ENCODE measurements around the gene TXNIP.

TXNIP gene

DNA sequence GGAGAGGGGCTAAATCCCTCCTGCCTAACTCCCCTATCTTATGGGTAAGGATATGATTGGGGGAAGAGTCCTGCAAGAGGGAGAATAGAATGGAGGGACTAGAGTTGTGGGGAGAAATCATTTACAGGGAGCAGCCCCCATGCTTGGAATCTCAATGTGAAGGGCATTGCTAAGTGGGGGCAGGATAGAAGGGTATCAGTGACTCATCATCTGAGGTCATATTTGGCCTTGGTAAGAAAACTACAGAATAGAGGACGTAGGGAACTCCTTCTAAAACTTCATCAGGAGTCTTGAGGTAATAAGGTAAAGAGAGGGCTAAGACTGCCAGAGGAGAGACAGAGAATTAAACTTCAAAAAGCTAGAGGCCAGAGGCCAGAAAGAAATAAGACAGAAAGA, 24.7 kb upstream of the TXNIP start:
- Histone ChIP-seq H2BK12ac (ENCODE audit: low read length in 2 of 2) (no peak overlapping the region), H3K4me1 (ENCODE audit: control insufficient read depth, insufficient read depth, low read depth, low read length) (peaks cover 6% of the 10 kb centered on the region), H3K27ac (ENCODE audit: low read length, poor library complexity, severe bottlenecking) (no peak overlapping the region), H3K9ac (ENCODE audit: low read length) (no peak overlapping the region), H3K4ac (ENCODE audit: low read depth in 1 of 2, low read length in 2 of 2) (no peak overlapping the region), H2AK5ac (ENCODE audit: low read length, severe bottlenecking) (no peak overlapping the region), H3K4me3 (ENCODE audit: insufficient read depth in 1 of 2, low read depth in 1 of 2, low read length in 2 of 2) (no peak overlapping the region), H3K23ac (ENCODE audit: low read length in 2 of 2) (no peak overlapping the region), H4K8ac (ENCODE audit: low read length) (no peak overlapping the region), H3K14ac (ENCODE audit: low read length in 2 of 2) (no peak overlapping the region), H2BK15ac (ENCODE audit: low read depth, poor library complexity, severe bottlenecking) (no peak overlapping the region), H2BK120ac (ENCODE audit: low read depth, low read length) (no peak overlapping the region), H3K36me3 (ENCODE audit: control insufficient read depth in 1 of 2, insufficient read depth in 2 of 2, low read depth in 1 of 2, low read length in 2 of 2) (no peaks in the 10 kb centered on the region), H3K4me2 (ENCODE audit: low read length, poor library complexity, severe bottlenecking) (no peak overlapping the region), H4K91ac (ENCODE audit: low read length) (no peak overlapping the region), H3K79me1 (replicated peaks; ENCODE audit: low read length, poor library complexity, severe bottlenecking) (no peaks in the 10 kb centered on the region), H3K18ac (ENCODE audit: low read depth in 1 of 2, low read length in 2 of 2) (no peak overlapping the region), H2BK5ac (ENCODE audit: low read depth, low read length, poor library complexity, severe bottlenecking) (no peak overlapping the region), H3K27me3 (ENCODE audit: control insufficient read depth in 1 of 2, insufficient read depth in 1 of 2, low read length in 2 of 2) (peaks cover 13 to 55% of the 10 kb centered on the region in 2 experiments), H3K9me3 (ENCODE audit: control insufficient read depth, low read length) (no peaks in the 10 kb centered on the region), H2AFZ (ENCODE audit: low read depth, low read length) (no peak overlapping the region)
- DNase-seq: no peak
- WGBS: 52% methylated on average over 1 of the region's 1 CpG

DNA sequence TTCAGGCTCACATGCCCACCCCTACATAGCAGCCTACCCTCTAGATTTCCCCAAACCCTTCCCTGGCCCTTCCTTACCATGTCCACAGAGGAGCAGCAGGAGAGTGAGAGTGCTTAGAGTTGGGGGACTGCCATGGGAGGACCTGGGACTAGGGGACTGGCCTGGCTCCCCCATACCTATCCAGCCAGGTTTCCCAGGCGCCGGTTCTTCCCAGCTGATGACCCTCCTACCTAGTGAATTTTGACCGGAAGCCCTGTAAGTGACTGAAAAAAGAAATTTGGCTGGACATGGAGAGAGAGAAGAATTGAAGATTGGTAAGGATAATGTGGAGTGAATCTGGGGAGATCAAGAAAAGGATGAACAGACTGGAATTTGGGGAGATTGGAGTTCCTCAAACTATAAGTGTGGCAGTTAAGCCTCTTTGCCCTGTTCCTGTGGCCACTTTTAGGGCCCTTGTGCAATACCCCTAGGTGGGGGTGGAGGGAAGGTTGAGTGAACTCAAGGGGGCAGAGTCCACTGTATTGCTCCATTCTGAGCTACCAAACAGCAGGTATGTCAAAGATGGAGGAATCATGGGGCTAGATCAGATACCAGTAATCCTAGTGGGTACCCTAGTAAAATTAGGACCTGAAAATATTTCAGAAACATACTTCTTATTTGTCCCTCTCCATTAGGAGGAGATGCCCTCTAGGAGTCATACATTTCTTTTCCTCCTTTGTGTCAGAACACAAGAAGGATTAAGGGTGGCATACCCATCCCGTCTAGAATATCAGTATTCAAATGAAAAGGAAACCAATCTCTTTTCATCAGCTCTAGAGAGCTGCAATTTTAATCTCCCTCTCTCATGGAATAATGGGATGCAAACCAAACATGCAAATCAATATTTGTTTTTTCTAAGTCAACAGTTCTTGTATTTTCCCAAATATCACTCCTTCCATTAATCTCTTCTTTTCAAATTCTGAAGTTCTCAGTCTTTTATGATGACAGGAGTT, 24.0 kb upstream of the TXNIP start:
- no peak overlapping the region for H3K23ac ChIP-seq (ENCODE audit: low read length in 2 of 2)
- H3K36me3 ChIP-seq (ENCODE audit: control insufficient read depth in 1 of 2, insufficient read depth in 2 of 2, low read depth in 1 of 2, low read length in 2 of 2): no peaks in the 10 kb centered on the region
- H3K79me1 ChIP-seq (replicated peaks; ENCODE audit: low read length, poor library complexity, severe bottlenecking): no peaks in the 10 kb centered on the region
- no peak for DNase-seq
- WGBS: 70% methylated on average over 4 of the region's 4 CpGs
- H3K4me3 ChIP-seq (ENCODE audit: insufficient read depth in 1 of 2, low read depth in 1 of 2, low read length in 2 of 2): no peak overlapping the region
- no peak overlapping the region for H3K27ac ChIP-seq (ENCODE audit: low read length, poor library complexity, severe bottlenecking)
- H3K9ac ChIP-seq (ENCODE audit: low read length): no peak overlapping the region
- H2BK15ac ChIP-seq (ENCODE audit: low read depth, poor library complexity, severe bottlenecking): no peak overlapping the region
- no peak overlapping the region for H2BK5ac ChIP-seq (ENCODE audit: low read depth, low read length, poor library complexity, severe bottlenecking)
- no peak overlapping the region for H3K18ac ChIP-seq (ENCODE audit: low read depth in 1 of 2, low read length in 2 of 2)
- no peak overlapping the region for H2BK12ac ChIP-seq (ENCODE audit: low read length in 2 of 2)
- H3K9me3 ChIP-seq (ENCODE audit: control insufficient read depth, low read length): no peaks in the 10 kb centered on the region
- no peak overlapping the region for H2BK120ac ChIP-seq (ENCODE audit: low read depth, low read length)
- no peak overlapping the region for H4K8ac ChIP-seq (ENCODE audit: low read length)
- no peak overlapping the region for H2AFZ ChIP-seq (ENCODE audit: low read depth, low read length)
- no peak overlapping the region for H2AK5ac ChIP-seq (ENCODE audit: low read length, severe bottlenecking)
- no peak overlapping the region for H3K4me2 ChIP-seq (ENCODE audit: low read length, poor library complexity, severe bottlenecking)
- peak overlapping the region in 1 of 2 experiments; percentile 64 for H3K14ac ChIP-seq (ENCODE audit: low read length in 2 of 2)
- H3K4ac ChIP-seq (ENCODE audit: low read depth in 1 of 2, low read length in 2 of 2): no peak overlapping the region
- no peak overlapping the region for H4K91ac ChIP-seq (ENCODE audit: low read length)
- H3K4me1 ChIP-seq (ENCODE audit: control insufficient read depth, insufficient read depth, low read depth, low read length): peaks cover 6% of the 10 kb centered on the region
- H3K27me3 ChIP-seq (ENCODE audit: control insufficient read depth in 1 of 2, insufficient read depth in 1 of 2, low read length in 2 of 2): peaks cover 13 to 55% of the 10 kb centered on the region in 2 experiments

DNA sequence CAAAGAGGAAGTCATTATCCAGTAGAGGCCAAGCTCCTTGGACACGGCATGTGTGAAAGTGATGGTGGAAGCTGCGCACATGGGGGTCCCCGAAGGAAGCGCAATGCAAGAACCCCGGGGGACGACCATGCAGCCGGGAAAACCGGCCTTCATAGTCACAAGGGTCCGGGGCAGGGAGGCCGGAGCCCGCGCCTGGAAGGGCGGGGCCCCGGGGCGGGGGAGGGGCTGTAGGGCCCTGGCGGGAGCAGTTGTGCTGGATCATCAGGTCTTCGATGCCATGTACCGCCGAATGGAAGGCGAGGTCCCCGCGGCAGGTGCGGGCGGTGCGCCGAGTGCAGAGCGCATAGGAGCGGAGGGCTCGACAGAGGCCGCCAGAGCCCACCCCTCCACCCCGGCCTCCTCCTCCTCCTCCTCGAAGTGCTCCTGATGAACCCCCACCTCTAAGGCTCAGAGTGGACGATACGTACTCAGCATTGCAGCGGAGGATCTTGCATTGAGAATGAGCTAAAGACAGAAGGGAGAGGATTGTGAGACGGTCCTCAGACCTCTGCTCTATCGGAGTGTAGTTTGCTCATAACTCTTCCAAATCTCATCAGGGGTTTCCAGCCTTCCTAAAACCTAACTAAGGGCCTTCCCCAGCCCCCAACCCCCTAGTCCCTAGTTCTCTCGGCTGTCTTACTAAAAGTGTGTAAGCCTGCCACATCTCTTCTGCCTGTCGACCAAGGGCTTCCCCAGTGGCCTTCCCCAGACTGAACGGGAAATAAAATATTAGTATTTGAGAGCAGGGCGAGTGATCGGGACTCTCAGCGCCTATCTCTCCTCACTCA, 23.1 kb upstream of the TXNIP start:
- 20% methylated on average over 33 of the region's 43 CpGs for WGBS
- peaks cover 6% of the 10 kb centered on the region for H3K4me1 ChIP-seq (ENCODE audit: control insufficient read depth, insufficient read depth, low read depth, low read length)

DNA sequence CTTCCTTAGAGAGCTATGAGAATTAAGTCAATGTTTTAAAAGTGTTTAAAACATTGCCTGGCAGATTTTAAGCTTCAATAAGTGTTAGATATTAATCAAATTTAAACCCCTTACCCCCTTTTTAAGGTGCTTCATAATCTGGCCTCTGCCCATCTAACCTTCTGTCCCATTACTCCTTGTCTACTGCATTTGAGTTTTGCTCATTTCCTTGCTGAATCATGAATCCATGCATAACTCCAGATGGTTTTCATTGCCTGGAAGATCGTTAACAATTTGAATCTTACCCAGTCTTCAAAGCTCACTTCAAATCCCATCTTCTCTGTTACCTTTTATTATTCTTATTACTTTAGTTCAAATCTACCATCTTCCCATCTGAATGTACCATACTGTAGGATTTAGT, 20.5 kb upstream of the TXNIP start:
- H3K27ac ChIP-seq (ENCODE audit: low read length, poor library complexity, severe bottlenecking): no peak overlapping the region
- H3K4me2 ChIP-seq (ENCODE audit: low read length, poor library complexity, severe bottlenecking): no peak overlapping the region
- no peak overlapping the region for H2BK12ac ChIP-seq (ENCODE audit: low read length in 2 of 2)
- no peak overlapping the region for H3K23ac ChIP-seq (ENCODE audit: low read length in 2 of 2)
- no peak overlapping the region for H2BK15ac ChIP-seq (ENCODE audit: low read depth, poor library complexity, severe bottlenecking)
- H4K91ac ChIP-seq (ENCODE audit: low read length): no peak overlapping the region
- H3K36me3 ChIP-seq (ENCODE audit: control insufficient read depth in 1 of 2, insufficient read depth in 2 of 2, low read depth in 1 of 2, low read length in 2 of 2): no peaks in the 10 kb centered on the region
- H2AK5ac ChIP-seq (ENCODE audit: low read length, severe bottlenecking): no peak overlapping the region
- no peaks in the 10 kb centered on the region for H3K79me1 ChIP-seq (replicated peaks; ENCODE audit: low read length, poor library complexity, severe bottlenecking)
- no peak for DNase-seq
- H2AFZ ChIP-seq (ENCODE audit: low read depth, low read length): no peak overlapping the region
- no peak overlapping the region for H3K4ac ChIP-seq (ENCODE audit: low read depth in 1 of 2, low read length in 2 of 2)
- peaks cover 13 to 50% of the 10 kb centered on the region in 2 experiments for H3K27me3 ChIP-seq (ENCODE audit: control insufficient read depth in 1 of 2, insufficient read depth in 1 of 2, low read length in 2 of 2)
- no peak overlapping the region for H3K18ac ChIP-seq (ENCODE audit: low read depth in 1 of 2, low read length in 2 of 2)
- peaks cover 6% of the 10 kb centered on the region for H3K4me1 ChIP-seq (ENCODE audit: control insufficient read depth, insufficient read depth, low read depth, low read length)
- H3K9me3 ChIP-seq (ENCODE audit: control insufficient read depth, low read length): no peaks in the 10 kb centered on the region
- no peak overlapping the region for H3K14ac ChIP-seq (ENCODE audit: low read length in 2 of 2)
- no peak overlapping the region for H3K9ac ChIP-seq (ENCODE audit: low read length)
- H2BK120ac ChIP-seq (ENCODE audit: low read depth, low read length): no peak overlapping the region
- H2BK5ac ChIP-seq (ENCODE audit: low read depth, low read length, poor library complexity, severe bottlenecking): no peak overlapping the region
- H3K4me3 ChIP-seq (ENCODE audit: insufficient read depth in 1 of 2, low read depth in 1 of 2, low read length in 2 of 2): no peak overlapping the region
- H4K8ac ChIP-seq (ENCODE audit: low read length): no peak overlapping the region
- WGBS: 75% methylated on average over 1 of the region's 1 CpG

More for the DNA sequence above, 23.1 kb upstream of the TXNIP start:
- no peaks in the 10 kb centered on the region for H3K9me3 ChIP-seq (ENCODE audit: control insufficient read depth, low read length)
- no peak overlapping the region for H3K4ac ChIP-seq (ENCODE audit: low read depth in 1 of 2, low read length in 2 of 2)
- H2AK5ac ChIP-seq (ENCODE audit: low read length, severe bottlenecking): no peak overlapping the region
- no peak overlapping the region for H3K27ac ChIP-seq (ENCODE audit: low read length, poor library complexity, severe bottlenecking)
- H3K9ac ChIP-seq (ENCODE audit: low read length): no peak overlapping the region
- H2BK15ac ChIP-seq (ENCODE audit: low read depth, poor library complexity, severe bottlenecking): no peak overlapping the region
- H3K4me3 ChIP-seq (ENCODE audit: insufficient read depth in 1 of 2, low read depth in 1 of 2, low read length in 2 of 2): peak overlapping the region in 1 of 2 experiments; percentile 34
- no peak overlapping the region for H3K23ac ChIP-seq (ENCODE audit: low read length in 2 of 2)
- H3K4me2 ChIP-seq (ENCODE audit: low read length, poor library complexity, severe bottlenecking): no peak overlapping the region
- no peak overlapping the region for H2BK12ac ChIP-seq (ENCODE audit: low read length in 2 of 2)
- no peak overlapping the region for H2BK120ac ChIP-seq (ENCODE audit: low read depth, low read length)
- no peak overlapping the region for H3K18ac ChIP-seq (ENCODE audit: low read depth in 1 of 2, low read length in 2 of 2)
- H4K91ac ChIP-seq (ENCODE audit: low read length): no peak overlapping the region
- no peak overlapping the region for H3K14ac ChIP-seq (ENCODE audit: low read length in 2 of 2)
- H2AFZ ChIP-seq (ENCODE audit: low read depth, low read length): no peak overlapping the region
- no peaks in the 10 kb centered on the region for H3K79me1 ChIP-seq (replicated peaks; ENCODE audit: low read length, poor library complexity, severe bottlenecking)
- H3K27me3 ChIP-seq (ENCODE audit: control insufficient read depth in 1 of 2, insufficient read depth in 1 of 2, low read length in 2 of 2): peaks cover 13 to 55% of the 10 kb centered on the region in 2 experiments
- H3K36me3 ChIP-seq (ENCODE audit: control insufficient read depth in 1 of 2, insufficient read depth in 2 of 2, low read depth in 1 of 2, low read length in 2 of 2): no peaks in the 10 kb centered on the region
- H4K8ac ChIP-seq (ENCODE audit: low read length): no peak overlapping the region
- DNase-seq: no peak
- H2BK5ac ChIP-seq (ENCODE audit: low read depth, low read length, poor library complexity, severe bottlenecking): no peak overlapping the region

Measured in mesenchymal stem cell (in vitro differentiated cells and primary cell).